Tibial nerve (tissue), 4 donors: Measurements from ENCODE around the gene PRPF40A. TPM values are rescaled to one million over a fixed set of nuclear protein-coding genes. Genes with fewer than 3 reads are reported as not detected.

Experiments used
- DNase-seq, 2 donors: peaks; one replicate each; pipeline ENCODE4 v3.0.0-alpha.2; 2019; ENCODE audit warnings: low spot score in 2 of 2
- H3K27ac ChIP-seq, 4 donors: fragments of 200-600 bp; sonication (generic) in 3 of 4; one replicate each; pipeline ENCODE4 v1.5.1; 2017 to 2019; ENCODE audit warnings: mild to moderate bottlenecking in 1 of 4
- H3K27me3 ChIP-seq, 2 donors: fragments of 200-600 bp; sonication (generic) in 1 of 2; one replicate each; pipeline versions ENCODE4 v1.5.1 to v1.6.0; 2017 to 2019
- H3K36me3 ChIP-seq, 3 donors: fragments of 200-600 bp; sonication (generic); one replicate each; pipeline ENCODE4 v1.5.1; 2018 to 2019
- H3K4me1 ChIP-seq, 4 donors: fragments of 200-600 bp; sonication (generic) in 3 of 4; one replicate each; pipeline ENCODE4 v1.5.1; 2017 to 2019
- H3K4me3 ChIP-seq, 4 donors: fragments of 200-600 bp; sonication (generic) in 3 of 4; one replicate each; pipeline ENCODE4 v1.5.1; 2017 to 2019; ENCODE audit warnings: mild to moderate bottlenecking in 1 of 4, moderate library complexity in 1 of 4
- H3K9me3 ChIP-seq, 4 donors: fragments of 200-600 bp; sonication (generic) in 3 of 4; one replicate each; pipeline ENCODE4 v1.5.1; 2017 to 2019
- CTCF ChIP-seq, 5 experiments: fragments of 200-600 bp in 3 of 5; fragments of 450-650 bp in 2 of 5; sonication (generic) in 3 of 5; IDR thresholded peaks; one replicate each; pipeline ENCODE4 v1.5.1; 2016 to 2019; ENCODE audit warnings: antibody characterized with exemption in 5 of 5, mild to moderate bottlenecking in 3 of 5, moderate library complexity in 2 of 5
- EP300 ChIP-seq, 2 donors: sonication (generic); formaldehyde crosslinking; IDR thresholded peaks; one replicate each; pipeline ENCODE4 v1.6.1; 2017; ENCODE audit warnings: antibody characterized with exemption in 2 of 2, mild to moderate bottlenecking in 1 of 2
- POLR2A ChIP-seq, 2 donors: fragments of 450-650 bp; IDR thresholded peaks; one replicate each; pipeline ENCODE4 v1.6.1; 2017; ENCODE audit warnings: antibody characterized with exemption in 2 of 2, mild to moderate bottlenecking in 2 of 2, moderate library complexity in 2 of 2
- WGBS, 2 donors: methylation state at CpG; one replicate each; pipeline ENCODE4 v1.1.5; 2018; 5-methylcytosine and 5-hydroxymethylcytosine counted together
- total RNA-seq, 4 donors: library from RNA; depleted of rRNA; stranded (reverse); fragments of >200 nt; gene quantifications; one replicate each; pipeline ENCODE4 v1.1.0, GENCODE V29; 2016

Gene PRPF40A
- total RNA-seq, 4 donors from 2014 or later, result 66.4 to 97.7 (median 77.6) TPM

GRCh38 chr2:152706477-152707021 is 10.7 kb downstream of the PRPF40A start:
- Histone ChIP-seq H3K36me3 (peaks cover 0 to 30% (median 0%) of the 10 kb centered on the region in 3 donors), H3K4me3 (no peak overlapping the region), H3K4me1 (peaks cover 0 to 21% (median 0%) of the 10 kb centered on the region in 4 donors), H3K9me3 (peaks cover 0 to 2% (median 0%) of the 10 kb centered on the region in 4 donors), H3K27me3 (no peaks in the 10 kb centered on the region), H3K27ac (no peak overlapping the region)
- no peak for TF ChIP-seq POLR2A (IDR thresholded peaks at IDR 0.05)
- TF ChIP-seq CTCF (IDR thresholded peaks at IDR 0.05), result no peak
- no peak for TF ChIP-seq EP300 (IDR thresholded peaks at IDR 0.05)
- DNase-seq, result no peak
- WGBS, 2 donors, result 90 to 94% methylated on average over 4 of the region's 4 CpGs

- TF ChIP-seq CTCF (IDR thresholded peaks at IDR 0.05) (no peak), EP300 (IDR thresholded peaks at IDR 0.05) (no peak), POLR2A (IDR thresholded peaks at IDR 0.05) (no peak)
- no peak for DNase-seq
- Histone ChIP-seq H3K27me3 (no peaks in the 10 kb centered on the region), H3K27ac (no peak overlapping the region), H3K4me1 (peaks cover 0 to 16% (median 0%) of the 10 kb centered on the region in 4 donors), H3K4me3 (no peak overlapping the region), H3K9me3 (peaks cover 0 to 6% (median 0%) of the 10 kb centered on the region in 4 donors), H3K36me3 (peaks cover 0 to 24% (median 0%) of the 10 kb centered on the region in 3 donors)
- WGBS, 2 donors, result 97% methylated on average over 7 of the region's 7 CpGs
Observed at GRCh38 chr2:152701198-152701597, 16.1 kb downstream of the PRPF40A start.

- H3K27ac ChIP-seq, result no peak overlapping the region
- TF ChIP-seq POLR2A (IDR thresholded peaks at IDR 0.05) (no peak), CTCF (IDR thresholded peaks at IDR 0.05) (no peak), EP300 (IDR thresholded peaks at IDR 0.05) (no peak)
- no peak for DNase-seq
- peaks cover 0 to 3% (median 0%) of the 10 kb centered on the region in 4 donors for H3K9me3 ChIP-seq
- H3K27me3 ChIP-seq, result no peaks in the 10 kb centered on the region
- no peak overlapping the region for H3K4me3 ChIP-seq
- H3K4me1 ChIP-seq, result peaks cover 0 to 22% (median 0%) of the 10 kb centered on the region in 4 donors
- WGBS, 2 donors, result 100% methylated on average over 1 of the region's 1 CpG
- peaks cover 0 to 25% (median 0%) of the 10 kb centered on the region in 3 donors for H3K36me3 ChIP-seq
Observed at GRCh38 chr2:152696476-152696875, 20.8 kb downstream of the PRPF40A start.

DNA sequence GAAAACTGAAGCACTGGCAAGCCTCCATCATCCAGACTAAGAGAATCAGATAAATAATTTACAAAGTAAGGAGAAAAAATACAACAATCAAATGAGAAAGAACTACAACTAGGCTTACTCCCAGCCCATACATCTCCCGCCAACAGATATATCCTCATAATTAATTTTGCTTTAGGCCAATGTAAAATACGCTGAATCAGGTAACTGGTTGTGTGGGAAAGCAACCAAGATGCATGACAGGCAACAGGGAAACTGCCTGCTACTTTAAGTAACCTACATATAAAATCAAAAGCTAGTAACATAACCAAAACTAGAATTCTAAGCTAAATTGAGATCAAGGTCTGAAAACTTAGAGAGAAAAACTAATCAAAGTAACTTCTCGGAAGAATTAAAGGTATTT is 21.5 kb downstream of the PRPF40A start:
- no peak for DNase-seq
- 97 to 98% methylated on average over 3 of the region's 3 CpGs for WGBS, 2 donors
- no peak overlapping the region for H3K4me3 ChIP-seq

More for the DNA sequence above, 21.5 kb downstream of the PRPF40A start:
- H3K27me3 ChIP-seq, result no peaks in the 10 kb centered on the region
- peaks cover 0 to 20% (median 0%) of the 10 kb centered on the region in 3 donors for H3K36me3 ChIP-seq
- peaks cover 0 to 22% (median 0%) of the 10 kb centered on the region in 4 donors for H3K4me1 ChIP-seq
- no peaks in the 10 kb centered on the region for H3K9me3 ChIP-seq
- no peak for TF ChIP-seq EP300 (IDR thresholded peaks at IDR 0.05)
- TF ChIP-seq POLR2A (IDR thresholded peaks at IDR 0.05), result no peak
- no peak for TF ChIP-seq CTCF (IDR thresholded peaks at IDR 0.05)
- H3K27ac ChIP-seq, result no peak overlapping the region
